Kidney (tissue), 14 donors: ENCODE measurements around the gene DOHH. TPM values are rescaled to one million over a fixed set of nuclear protein-coding genes. Genes with fewer than 3 reads are reported as not detected.
A peak's percentile ranks its signal among the peaks of the same experiment; 100 is the strongest.

Source experiments
- DNase-seq, 5 donors: peaks; one replicate each; pipeline ENCODE4 v3.0.0-alpha.2; 2013 to 2020
- FAIRE-seq: peaks from 2 replicates; lab custom pipeline; 2012; peaks lifted over from hg19 to GRCh38; lab: Jason Lieb, UNC
- H3K27ac ChIP-seq, 2 donors: one replicate each; pipeline ENCODE4 v1.7.0; 2013; ENCODE audit warnings: low read depth in 2 of 2, low read length in 2 of 2, inconsistent platforms in 1 of 2
- H3K27me3 ChIP-seq: one replicate; pipeline ENCODE4 v1.7.1; 2013; ENCODE audit warnings: low read length, inconsistent platforms; ENCODE audit not compliant: control insufficient read depth, insufficient read depth
- H3K36me3 ChIP-seq, 3 donors: one replicate each; pipeline versions ENCODE4 v1.7.0 to v1.7.1; 2013; ENCODE audit warnings: low read length in 3 of 3, control low read depth in 1 of 3, inconsistent platforms in 1 of 3; ENCODE audit not compliant: insufficient read depth in 3 of 3, control insufficient read depth in 2 of 3
- H3K4me1 ChIP-seq, 3 donors: one replicate each; pipeline versions ENCODE4 v1.7.0 to v1.7.1; 2013; ENCODE audit warnings: low read length in 3 of 3, inconsistent platforms in 1 of 3, low read depth in 1 of 3; ENCODE audit not compliant: control insufficient read depth in 2 of 3, insufficient read depth in 2 of 3
- H3K4me3 ChIP-seq, 3 donors: one replicate each; pipeline versions ENCODE4 v1.7.0 to v1.8.1; 2013; ENCODE audit warnings: low read length in 3 of 3, control low read depth in 1 of 3, inconsistent platforms in 1 of 3
- H3K9ac ChIP-seq, 3 donors: one replicate each; pipeline versions ENCODE4 v1.7.0 to v1.7.1; 2013; ENCODE audit warnings: low read length in 3 of 3, control low read depth in 1 of 3, inconsistent platforms in 1 of 3
- H3K9me3 ChIP-seq, 3 donors: one replicate each; pipeline versions ENCODE4 v1.7.0 to v1.7.1; 2013; ENCODE audit warnings: low read length in 3 of 3, control low read depth in 1 of 3, inconsistent platforms in 1 of 3; ENCODE audit not compliant: control insufficient read depth in 2 of 3, insufficient read depth in 1 of 3
- CTCF ChIP-seq: IDR thresholded peaks from 3 replicates; pipeline ENCODE4 v1.5.1; 2012; ENCODE audit warnings: mild to moderate bottlenecking, moderate library complexity, borderline replicate concordance; ENCODE audit not compliant: insufficient read depth; ENCODE audit errors: extremely low read depth
- intact Hi-C: fragments of 100-400 bp; cut with DNase I; formaldehyde crosslinking; loops from one replicate; pipeline ENCODE4 v1.11.1; 2022
- polyA plus RNA-seq: library from polyadenylated mRNA; stranded (reverse); fragments of 350-450 nt; fragmentation: Illumina TruSeq; extraction: RNeasy Lipid Tissue Mini Kit (QIAGEN cat#74804); gene quantifications from one replicate; pipeline ENCODE4 v1.2.3, GENCODE V29; 2014; ENCODE audit warnings: low read depth, low replicate concordance; ENCODE audit not compliant: insufficient read depth
- total RNA-seq: library from RNA; stranded (reverse); fragmentation: NEBNext Ultra II Directional; extraction: Animal tissue kit (Norgen Biotek cat#: 25700); gene quantifications from one replicate; pipeline ENCODE4 v1.2.1, GENCODE V29; 2021
- donor health status: control.
- donor health status: control.
- donor health status: control.
- donor health status: control.
- donor health status: control.
- donor health status: DM: yes; HTN: yes; CAD: no.
- donor health status: Normal renal cell carcinoma (clear cell type).

The DOHH gene
- total and polyA plus RNA-seq, 2 donors from 2014 or later, result 12.2 to 20.2 TPM

GRCh38 chr19:3545669-3546034, 45.2 kb upstream of the DOHH start:
- no peak for FAIRE-seq
- Histone ChIP-seq H3K9ac (no peak overlapping the region), H3K27me3 (no peaks in the 10 kb centered on the region)

GRCh38 chr19:3544742-3545668, 44.5 kb upstream of the DOHH start:
- peak; percentile 80 for TF ChIP-seq CTCF
- FAIRE-seq, result no peak
- intact Hi-C loops, result no loop called here
- Histone ChIP-seq H3K4me1 (peaks cover 0 to 3% (median 0%) of the 10 kb centered on the region in 3 donors), H3K36me3 (peaks cover 0 to 13% (median 0%) of the 10 kb centered on the region in 3 donors), H3K9me3 (no peaks in the 10 kb centered on the region), H3K27me3 (no peaks in the 10 kb centered on the region), H3K27ac (no peak overlapping the region), H3K9ac (no peak overlapping the region), H3K4me3 (no peak overlapping the region)
- peak; percentile 33 to 84 (median 68) for DNase-seq

More at GRCh38 chr19:3545669-3546034, 45.2 kb upstream of the DOHH start:
- intact Hi-C loops, result no loop called here
- Histone ChIP-seq H3K9me3 (no peaks in the 10 kb centered on the region), H3K4me3 (no peak overlapping the region), H3K27ac (no peak overlapping the region), H3K36me3 (peaks cover 0 to 13% (median 0%) of the 10 kb centered on the region in 3 donors), H3K4me1 (peaks cover 0 to 3% (median 0%) of the 10 kb centered on the region in 3 donors)
- DNase-seq, result no peak
- TF ChIP-seq CTCF, result no peak

GRCh38 chr19:3544058-3544376, 43.5 kb upstream of the DOHH start:
- Histone ChIP-seq H3K36me3 (peaks cover 0 to 13% (median 0%) of the 10 kb centered on the region in 3 donors), H3K9me3 (no peaks in the 10 kb centered on the region), H3K27me3 (no peaks in the 10 kb centered on the region), H3K4me1 (peaks cover 0 to 3% (median 0%) of the 10 kb centered on the region in 3 donors), H3K9ac (no peak overlapping the region), H3K4me3 (no peak overlapping the region), H3K27ac (no peak overlapping the region)
- FAIRE-seq, result no peak
- DNase-seq, result no peak
- no peak for TF ChIP-seq CTCF
- intact Hi-C loops, result no loop called here
